Head of caudate nucleus (tissue), 42 donors: ENCODE results near the gene BRINP3.

ENCODE experiments used
- DNase-seq, 42 donors: peaks; one replicate each; pipeline versions ENCODE4 v3.0.0 to v3.0.0-alpha.2; 2020 to 2021; ENCODE audit warnings: mixed read lengths in 7 of 42
- intact Hi-C: fragments of 100-400 bp; cut with DNase I; formaldehyde crosslinking; loops from one replicate; pipeline ENCODE4 v1.15.0; 2022

The BRINP3 gene

DNA sequence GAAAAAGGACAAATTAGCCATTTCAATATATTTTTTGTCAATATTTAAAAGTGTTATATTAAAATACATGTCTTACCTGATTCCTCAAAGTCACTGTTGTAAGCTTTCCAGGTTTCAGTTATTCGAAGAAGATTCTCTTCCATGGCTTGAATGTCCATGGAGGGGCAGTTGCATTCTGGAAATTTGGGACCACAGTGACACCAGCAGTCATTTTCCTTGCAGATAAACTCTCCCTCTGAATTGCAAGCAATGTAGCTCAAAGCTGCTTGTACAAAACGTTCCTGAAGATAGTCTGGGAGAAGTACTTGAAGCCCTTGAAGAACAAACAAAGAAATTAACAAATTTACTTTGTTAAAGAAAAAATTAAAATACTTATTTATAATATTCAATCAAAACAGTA lies 251.7 kb downstream of the BRINP3 start:
- intact Hi-C loops, result no loop called here
- DNase-seq, result peak in 7 of 42 donors; percentile 11 to 40 (median 18)

DNA sequence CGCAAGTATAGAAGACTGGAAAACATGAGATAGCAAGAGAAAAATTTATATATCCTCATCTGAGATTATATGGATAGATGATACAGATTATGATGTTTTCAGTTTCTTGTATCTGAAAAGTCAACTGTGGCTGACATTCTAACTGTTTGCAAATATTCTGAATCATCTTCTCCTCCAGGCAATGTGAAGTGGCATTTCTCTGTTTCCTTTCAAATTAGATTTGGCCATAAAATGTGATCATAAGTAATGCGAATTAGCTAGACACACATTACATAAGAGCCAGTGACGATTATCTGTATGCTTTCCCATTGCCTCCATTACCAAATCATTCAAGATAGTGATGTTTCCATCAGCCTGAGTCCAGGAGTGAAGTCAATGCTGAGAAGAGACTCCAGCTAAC lies 265.2 kb downstream of the BRINP3 start:
- no peak for DNase-seq
- intact Hi-C loops, result no loop called here

DNA sequence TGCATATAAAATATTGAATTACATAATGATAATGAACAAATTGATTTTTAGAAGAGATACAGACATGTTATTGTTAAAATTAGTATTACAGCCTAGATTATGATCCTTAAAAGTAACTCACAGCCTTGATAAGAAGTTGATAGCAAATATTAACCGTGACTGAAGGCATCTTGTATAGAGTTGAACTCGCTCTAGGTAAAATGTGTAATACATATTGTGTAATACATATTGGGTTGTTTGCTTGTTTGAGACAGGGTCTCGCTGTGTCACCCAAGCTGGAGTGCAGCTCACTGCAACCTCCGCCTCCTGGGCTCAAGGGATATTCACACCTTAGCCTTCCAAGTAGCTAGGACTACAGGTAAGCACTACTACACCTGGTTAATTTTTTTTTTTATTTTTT lies 269.9 kb downstream of the BRINP3 start:
- intact Hi-C loops, result no loop called here
- DNase-seq, result no peak

DNA sequence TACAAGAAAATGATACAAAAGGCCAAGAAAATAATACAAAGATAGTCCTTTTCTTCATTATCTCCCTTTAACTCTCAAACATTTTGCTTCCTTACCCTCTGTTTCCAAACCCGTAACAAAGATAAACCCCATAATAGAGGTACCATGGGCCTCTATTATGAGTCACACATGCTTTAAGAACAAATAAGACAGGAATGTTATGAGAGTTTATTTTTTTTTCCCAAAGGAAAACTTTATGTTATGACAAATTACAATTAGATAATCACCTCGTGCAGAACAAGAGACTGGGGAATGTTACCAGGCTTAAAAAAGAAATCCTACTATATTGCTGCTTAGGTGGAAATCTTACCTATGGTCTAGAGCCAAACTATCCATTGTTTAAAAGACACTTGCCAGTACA lies 272.0 kb downstream of the BRINP3 start:
- intact Hi-C loops, result no loop called here
- DNase-seq, result no peak

DNA sequence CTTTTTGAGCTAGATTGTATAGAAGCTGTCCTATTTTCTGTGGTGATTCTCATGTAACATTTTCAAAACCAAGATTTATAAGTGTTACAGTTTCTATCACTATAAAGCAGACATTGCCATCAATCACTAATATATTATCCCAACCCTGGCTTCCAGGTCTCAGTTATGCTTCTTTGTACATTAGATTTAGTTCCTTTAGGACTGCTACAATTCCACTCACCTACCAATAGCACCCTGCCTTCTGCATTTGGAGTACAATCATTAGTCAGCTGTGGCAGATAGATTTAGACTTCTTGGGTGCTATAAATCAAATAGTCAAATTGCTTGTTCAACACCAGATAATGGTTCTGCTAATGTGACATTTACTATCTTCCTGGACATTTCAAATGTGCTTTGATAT lies 281.6 kb downstream of the BRINP3 start:
- DNase-seq, result no peak
- intact Hi-C loops, result no loop called here

DNA sequence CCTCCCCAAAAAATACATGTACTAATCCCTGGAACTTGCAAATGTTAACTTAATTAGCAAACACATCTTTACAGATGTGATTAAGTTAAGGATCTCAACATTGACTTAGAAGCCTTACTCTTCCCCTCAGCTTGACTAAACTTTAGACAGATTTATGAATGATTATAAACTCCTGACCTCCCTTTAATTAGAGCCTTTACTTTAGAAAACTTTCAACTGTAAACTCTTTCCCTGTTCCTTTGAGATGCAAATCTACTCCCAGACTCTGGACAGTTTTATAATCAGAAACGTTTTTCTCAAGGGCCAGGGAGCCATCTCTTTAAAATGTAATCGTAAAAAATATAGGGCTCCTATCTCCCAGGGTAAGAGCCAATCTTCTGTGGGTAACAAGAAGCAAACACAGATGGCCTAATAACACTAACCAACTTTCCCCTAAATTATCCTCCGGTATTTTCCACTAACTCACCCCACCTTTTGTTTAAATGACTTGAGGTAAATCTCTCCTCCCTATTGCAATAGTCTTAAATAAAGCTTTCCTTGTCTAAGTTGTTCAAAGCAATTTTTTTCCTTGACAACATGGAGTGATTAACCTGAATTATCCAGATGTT lies 284.1 kb downstream of the BRINP3 start:
- intact Hi-C loops, result no loop called here
- no peak for DNase-seq

DNA sequence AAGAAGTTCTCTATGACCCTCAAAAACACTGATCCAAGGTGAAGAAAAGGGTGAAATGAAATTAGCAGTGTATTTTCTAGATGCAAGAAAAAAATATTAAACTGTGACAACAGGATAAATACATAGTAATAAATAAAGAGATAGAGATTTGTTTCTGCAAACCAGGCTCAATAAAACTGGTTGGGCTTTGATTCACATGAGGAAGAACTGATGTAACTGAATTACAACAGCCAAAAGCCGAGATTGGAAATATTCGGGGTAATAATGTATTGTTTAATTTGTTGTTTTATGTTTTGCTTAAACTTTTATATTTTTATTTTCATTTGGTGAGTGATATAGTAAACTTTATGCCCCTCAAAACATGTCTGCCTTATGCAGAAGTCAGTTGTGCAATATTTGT lies 285.0 kb downstream of the BRINP3 start:
- intact Hi-C loops, result no loop called here

DNA sequence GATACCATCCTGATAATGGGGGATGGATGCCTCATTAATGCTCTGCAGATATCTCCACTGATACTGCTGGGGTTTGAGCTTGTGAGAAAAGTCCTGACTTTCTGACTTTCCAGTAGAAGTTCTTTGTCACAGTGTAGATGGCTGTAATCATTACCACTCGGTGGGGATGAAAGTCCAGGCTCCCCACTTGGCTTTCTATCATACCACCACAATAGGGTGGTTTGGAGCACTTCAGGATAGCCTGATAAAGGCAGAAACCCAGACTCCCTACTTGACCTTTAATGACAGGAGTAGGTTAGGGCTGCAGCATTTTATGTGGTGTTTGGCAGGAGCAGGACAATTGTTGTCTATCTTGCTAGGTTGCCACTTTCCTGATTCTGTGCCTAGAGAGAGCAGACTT lies 294.1 kb downstream of the BRINP3 start:
- intact Hi-C loops, result no loop called here
- no peak for DNase-seq

More for the DNA sequence above, 285.0 kb downstream of the BRINP3 start:
- DNase-seq, result no peak

DNA sequence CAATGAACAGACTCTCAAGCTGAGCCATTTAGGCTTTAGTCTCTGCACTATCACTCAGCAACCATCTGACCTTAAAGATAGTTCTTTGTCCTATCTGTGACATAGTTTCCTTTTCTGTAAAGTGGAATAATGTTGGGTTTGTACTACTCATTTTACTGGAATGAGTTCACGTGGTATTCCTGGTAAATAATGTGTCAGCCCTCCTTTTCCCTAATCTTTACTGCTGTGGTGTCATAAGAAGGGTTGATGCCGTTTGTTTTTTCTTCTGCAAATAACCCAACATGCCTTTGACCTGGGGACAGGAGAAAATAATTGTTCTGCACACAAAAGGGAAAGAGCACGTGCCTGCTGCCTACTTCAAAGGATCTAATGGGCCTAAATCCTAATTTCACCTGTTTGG lies 297.8 kb downstream of the BRINP3 start:
- no peak for DNase-seq
- intact Hi-C loops, result no loop called here

DNA sequence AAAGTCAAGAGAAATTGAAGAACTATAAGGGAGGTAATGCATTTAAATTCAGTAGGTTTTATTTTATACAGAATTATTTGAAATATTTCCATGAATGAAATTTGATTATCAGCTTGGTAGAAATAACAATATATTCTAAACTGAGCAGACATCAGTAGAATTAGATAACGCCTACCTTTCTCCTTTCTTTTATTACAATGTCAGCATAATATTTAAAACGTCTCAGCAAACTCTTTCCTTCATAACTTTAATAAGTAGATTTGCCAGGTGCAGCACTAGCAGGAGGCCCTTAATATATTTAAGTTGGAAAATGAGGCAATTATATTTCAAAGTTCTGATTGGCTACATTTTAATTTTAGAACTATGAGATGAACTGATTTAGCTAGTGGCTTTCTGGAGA lies 298.8 kb downstream of the BRINP3 start:
- no peak for DNase-seq

DNA sequence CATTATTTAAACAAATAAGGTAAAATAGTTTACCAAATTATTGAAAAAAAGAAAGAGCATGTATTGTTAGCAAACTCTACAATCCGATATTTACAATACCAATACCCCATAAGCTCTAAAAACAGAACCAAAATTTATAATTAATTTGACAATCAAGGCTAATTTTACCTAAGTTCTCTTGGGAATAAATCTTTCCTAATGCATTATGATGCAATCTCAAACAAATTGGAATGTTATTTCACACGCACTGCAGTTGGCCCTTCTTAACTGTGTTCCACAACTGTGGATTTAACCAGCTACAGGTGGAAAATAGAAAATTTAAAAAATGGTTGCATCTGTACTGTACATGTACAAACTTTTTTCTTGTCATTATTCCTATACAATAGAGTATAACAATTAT lies 300.1 kb downstream of the BRINP3 start:
- no peak for DNase-seq
- intact Hi-C loops, result no loop called here

More for the DNA sequence above, 298.8 kb downstream of the BRINP3 start:
- intact Hi-C loops, result no loop called here

DNA sequence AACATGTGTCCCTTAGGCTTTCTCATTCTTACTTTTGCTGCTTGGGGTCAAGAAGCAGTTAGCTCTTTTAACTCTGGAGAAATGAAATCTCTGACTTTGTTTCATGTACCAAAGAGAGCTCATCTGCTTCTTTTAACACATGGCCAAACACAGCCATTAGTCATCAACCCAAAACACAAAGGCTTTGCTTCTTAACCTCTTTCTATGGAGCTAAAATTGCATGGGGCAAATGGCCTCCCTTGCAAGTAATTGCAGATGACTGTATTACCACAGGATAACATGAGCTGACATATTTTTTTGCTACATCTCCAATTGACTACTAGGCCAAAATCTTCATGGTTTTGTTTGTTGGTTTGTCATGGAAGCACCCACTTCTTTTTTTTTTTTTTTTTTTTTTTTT lies 300.9 kb downstream of the BRINP3 start:
- intact Hi-C loops, result no loop called here
- no peak for DNase-seq

DNA sequence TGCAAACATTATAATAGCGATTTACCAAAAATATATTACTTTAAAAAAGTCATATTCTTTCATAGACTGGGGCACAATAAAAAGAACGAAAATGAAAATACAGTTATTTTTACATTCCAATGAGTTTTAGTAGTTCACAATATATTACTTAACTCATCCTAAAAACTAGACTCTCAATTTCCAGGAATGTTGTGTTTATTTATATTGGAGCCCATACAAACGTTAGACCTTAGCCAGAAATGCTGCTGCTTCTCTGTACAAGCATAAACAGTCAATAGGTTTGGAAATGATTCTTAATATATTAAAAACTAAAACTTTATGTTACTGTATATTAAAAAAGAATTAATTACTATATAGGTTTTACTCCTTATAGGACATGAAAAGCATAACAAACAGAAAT lies 302.3 kb downstream of the BRINP3 start:
- intact Hi-C loops, result no loop called here
- DNase-seq, result no peak

DNA sequence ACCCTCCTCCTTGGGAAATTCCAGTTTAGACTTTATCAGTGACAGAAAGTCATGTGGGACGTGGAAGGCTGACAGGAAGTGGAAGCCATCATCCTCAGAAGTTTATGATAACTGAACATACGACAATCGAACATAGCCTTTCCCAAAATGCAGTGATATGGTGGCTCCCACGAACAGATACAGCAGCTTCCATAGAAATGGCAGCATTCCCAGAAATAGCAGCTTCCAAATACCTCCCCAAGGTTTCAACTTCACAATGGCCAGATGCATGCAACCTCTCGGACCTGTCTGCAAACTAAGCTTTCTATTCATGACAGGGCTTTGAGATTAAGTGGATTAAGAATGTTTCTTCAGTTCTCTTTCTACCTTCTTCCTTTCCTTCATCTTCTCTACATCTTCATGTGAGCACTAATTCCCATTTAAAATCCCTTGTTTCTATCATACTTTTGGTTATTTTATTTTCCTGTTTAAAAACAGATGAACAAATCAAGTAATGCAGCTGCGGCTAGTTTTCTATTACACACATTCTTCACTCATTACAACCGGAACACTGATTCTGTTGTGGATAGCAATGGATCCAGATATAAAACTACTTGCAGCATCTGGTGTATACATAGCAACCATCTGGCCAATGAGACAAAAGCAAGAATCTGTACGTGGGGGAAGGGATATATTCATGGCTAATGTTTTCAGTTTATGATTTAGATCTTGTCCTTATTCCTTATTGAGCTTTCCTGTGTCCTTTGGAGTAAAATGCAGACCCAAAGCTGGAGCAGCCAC lies 304.8 kb downstream of the BRINP3 start:
- intact Hi-C loops, result no loop called here

DNA sequence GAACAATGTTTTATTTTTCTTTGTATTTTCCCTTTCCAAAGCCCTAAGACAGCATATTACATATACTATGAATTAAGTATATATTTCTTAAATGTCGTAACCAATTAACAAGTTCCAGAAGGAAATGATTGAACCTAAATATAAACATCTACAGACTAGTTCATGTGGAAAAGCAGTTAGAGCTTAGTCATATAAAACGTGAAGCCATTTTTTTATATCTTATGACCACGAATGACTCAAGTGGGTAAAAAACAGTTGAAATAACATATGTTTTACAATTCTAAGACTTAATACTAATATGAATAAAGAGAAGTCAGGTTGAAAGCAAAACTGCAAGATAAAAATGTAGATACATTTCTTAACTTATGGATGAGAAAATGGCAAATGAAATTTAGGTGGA lies 307.3 kb downstream of the BRINP3 start:
- intact Hi-C loops, result no loop called here
- no peak for DNase-seq

More for the DNA sequence above, 304.8 kb downstream of the BRINP3 start:
- DNase-seq, result no peak

DNA sequence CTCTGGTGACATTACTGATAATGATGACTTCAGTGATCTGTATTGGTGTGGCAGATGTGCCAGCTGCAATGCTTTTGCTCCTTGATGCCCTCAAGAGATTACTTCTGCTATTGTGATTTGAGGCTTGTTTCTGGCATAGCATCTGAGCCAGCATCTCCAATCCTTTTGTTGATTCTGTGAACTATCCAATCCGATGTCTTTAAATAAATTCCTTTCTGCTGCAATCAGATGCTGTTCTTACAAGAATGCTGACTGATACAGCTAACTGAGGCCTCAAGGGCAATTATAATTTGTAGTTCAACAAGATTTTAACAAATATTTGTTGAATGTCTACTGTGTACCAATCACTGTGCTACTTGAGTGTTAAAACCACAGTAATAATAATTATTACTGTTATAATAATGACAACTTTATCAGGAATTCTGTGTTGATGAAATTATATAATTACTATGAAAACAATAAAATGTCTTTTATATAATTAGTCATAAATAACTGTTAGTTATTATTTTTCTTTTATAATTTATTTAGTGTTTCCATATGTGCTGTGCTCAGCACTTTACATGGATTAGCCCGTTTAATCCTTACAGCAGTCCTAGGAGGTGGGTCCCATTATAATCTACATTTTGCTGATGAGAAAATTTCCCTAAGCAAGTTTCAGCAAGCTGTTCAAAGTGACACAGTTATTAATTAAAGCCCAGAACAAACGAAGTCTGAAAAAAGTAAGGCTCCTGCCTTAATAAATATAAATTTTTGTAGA lies 308.2 kb downstream of the BRINP3 start:
- DNase-seq, result no peak
- intact Hi-C loops, result no loop called here

DNA sequence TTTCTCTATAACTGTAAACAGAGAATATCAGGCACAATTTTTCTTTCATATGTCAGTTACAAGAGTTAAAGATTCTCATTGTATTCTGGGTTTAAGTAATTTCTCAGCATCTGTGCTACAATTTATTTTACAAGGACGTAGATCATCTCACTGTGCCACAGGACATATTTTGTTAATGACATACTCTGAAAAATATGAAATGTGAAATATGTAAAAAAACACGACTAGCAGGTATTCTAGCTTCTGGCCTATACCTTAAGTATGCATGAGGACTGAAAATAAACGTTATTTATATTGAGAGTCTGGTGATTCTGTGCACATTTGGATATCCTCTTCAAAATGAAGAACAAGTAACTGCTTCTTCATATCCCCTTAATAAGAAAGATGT lies 308.8 kb downstream of the BRINP3 start:
- intact Hi-C loops, result no loop called here
- DNase-seq, result no peak

DNA sequence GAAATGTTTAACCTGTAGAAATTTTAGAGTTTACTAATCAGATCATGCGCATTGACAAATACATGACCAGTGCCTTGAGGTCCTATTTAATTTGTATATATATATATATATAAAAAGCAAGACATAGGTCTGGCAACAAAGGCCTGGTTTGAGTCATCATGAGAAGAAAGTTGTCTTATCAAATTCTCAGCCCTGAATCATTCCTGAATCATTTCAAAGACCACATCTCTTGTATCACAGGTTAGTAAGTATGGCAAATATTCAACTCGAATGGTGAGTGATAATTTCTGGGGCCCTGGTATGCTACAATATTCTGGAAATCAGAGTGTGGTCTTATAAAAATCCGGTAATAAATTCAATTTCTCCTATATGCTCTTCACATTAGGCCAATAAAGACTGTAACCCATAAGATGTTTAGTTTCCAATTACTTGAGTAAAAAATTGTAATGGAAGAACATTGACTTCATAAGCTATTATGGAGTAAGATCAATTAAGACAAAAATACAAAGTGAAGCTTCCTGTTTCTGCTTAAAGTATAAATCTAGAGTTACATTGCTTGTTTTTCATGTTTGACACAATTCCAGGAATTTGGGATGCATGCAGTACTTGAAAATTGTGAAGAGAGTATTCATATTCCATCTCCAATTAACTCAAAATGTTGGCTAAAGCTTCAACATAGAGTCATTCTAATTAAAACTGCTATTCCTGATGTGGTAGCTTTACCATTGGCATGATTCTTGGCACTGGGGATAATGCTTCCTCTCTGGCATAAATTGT lies 309.4 kb downstream of the BRINP3 start:
- no peak for DNase-seq
- intact Hi-C loops, result no loop called here

DNA sequence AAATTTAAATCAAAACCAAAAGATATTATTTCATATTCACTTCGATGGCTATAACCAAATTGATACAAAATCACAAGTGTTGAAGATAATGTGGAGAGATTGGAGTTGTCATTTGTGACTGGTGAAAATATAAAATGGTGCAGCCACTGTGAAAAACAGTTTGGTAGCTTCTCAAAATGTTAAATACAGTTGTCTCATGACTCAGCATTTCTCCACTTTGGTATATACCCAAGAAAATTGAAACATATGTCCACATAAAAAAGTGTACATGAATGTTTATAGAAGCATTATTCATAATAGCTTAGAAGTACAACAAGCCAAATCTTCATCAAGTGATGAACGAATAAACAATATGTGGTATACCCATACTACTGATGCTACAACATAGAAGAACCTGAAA lies 318.5 kb downstream of the BRINP3 start:
- no peak for DNase-seq
- intact Hi-C loops, result no loop called here

DNA sequence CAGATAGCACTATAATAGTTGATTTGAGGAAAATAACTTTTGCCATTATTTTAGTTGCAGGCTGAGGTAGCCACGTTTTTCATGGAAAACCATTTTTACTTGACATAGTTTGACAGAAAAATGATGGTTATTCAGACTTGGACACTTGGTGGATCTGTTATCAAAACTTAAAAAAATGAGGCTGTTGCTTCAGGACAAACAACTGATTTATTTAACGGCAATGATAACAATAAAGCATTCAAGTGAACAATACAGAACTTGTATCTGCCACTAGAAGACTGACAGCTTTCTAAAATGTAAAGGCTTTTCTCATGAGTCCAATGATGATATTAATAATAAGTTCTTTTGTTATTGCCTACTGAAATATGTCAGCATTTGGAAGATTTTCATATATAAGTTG lies 322.9 kb downstream of the BRINP3 start:
- intact Hi-C loops, result no loop called here
- DNase-seq, result no peak
